RWPE1 (cell line): ENCODE results near the gene MYO1E.

Source experiments
- CTCF ChIA-PET: fragments of 350-600 bp; sonication (Branson Sonifier 250); formaldehyde crosslinking; extraction: SDS; loops from one replicate; lab custom pipeline; 2021; lab: Yijun Ruan, JAX
- POLR2A ChIA-PET: fragments of 400-600 bp; formaldehyde crosslinking; extraction: SDS; loops from one replicate; lab custom pipeline; 2020; ENCODE audit warnings: antibody characterized with exemption; ENCODE audit not compliant: low non-redundant PET; lab: Yijun Ruan, JAX
- DNase-seq: peaks from one replicate; pipeline ENCODE4 v3.0.0; 2012; ENCODE audit warnings: low spot score
- H3K27ac ChIP-seq: fragments of 450-650 bp; 2 replicates; pipeline ENCODE4 v1.5.1; 2017
- CTCF ChIP-seq: fragments of 450-650 bp; conservative IDR thresholded peaks from 2 replicates; pipeline ENCODE4 v1.5.1; 2017; ENCODE audit warnings: low read depth, mild to moderate bottlenecking

The MYO1E gene

DNA sequence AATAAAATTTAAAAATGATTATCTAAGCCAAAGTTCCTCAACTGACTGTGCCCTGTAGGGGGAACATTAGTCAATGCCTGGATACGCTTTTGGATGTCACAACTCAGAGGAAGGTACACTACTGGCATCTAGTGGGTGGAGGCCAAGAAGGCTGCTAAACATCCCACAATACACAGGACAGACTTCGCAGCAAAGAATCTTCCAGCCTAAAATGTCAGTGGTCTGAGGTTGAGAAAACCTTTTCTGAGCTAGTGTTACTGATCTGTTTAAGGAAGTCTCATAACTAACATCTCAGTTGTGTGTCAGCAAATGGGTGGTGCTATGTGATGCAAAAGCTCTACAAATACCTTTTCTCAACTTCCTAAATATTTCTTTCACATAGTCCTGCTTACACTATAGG, 186.9 kb downstream of the MYO1E start:
- no peak for TF ChIP-seq CTCF
- H3K27ac ChIP-seq, result no peak overlapping the region
- ChIA-PET CTCF (interaction anchor here (0.6 to 0.7 kb wide), 2 partner anchors 51 to 447 kb away, joined by 3 to 5 read pairs; no protein-coding TSS in a partner anchor), POLR2A (no interaction called here)
- DNase-seq, result no peak

DNA sequence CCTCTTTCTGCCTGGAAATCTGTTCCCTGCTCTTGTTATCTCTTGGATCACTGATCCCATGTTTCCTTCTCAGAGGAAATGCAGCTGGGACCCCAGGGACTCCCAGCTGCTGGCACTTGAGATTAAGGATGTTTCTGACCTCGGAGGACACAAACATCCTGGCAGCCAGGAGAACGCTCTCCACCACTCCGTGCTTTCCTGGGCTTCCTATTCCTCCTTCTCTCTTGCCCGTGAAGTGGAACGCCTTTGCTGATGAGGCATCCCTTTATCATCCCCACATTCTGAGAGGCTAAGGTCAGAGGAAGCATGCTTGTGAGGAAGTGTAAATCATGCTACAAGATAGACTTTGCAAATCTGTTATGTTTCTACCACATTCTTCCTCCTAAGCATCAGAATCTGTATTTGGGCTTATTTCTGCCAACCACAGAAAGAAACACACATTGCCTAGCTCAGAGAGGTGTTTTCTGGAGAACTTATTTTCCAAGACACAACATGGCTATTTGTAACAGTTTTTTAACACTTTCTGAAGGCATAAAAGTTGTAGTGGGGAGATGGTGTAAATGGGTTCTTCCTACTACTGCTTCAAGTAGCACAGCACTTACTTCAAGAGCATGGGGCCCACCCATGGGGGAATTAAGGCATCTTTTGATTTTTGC, 191.6 kb downstream of the MYO1E start:
- ChIA-PET CTCF (interaction anchor here (0.5 to 0.6 kb wide), 2 partner anchors 10 to 50 kb away, joined by 3 to 6 read pairs; no protein-coding TSS in a partner anchor), POLR2A (no interaction called here)
- no peak overlapping the region for H3K27ac ChIP-seq
- DNase-seq, result no peak
- TF ChIP-seq CTCF, result no peak

DNA sequence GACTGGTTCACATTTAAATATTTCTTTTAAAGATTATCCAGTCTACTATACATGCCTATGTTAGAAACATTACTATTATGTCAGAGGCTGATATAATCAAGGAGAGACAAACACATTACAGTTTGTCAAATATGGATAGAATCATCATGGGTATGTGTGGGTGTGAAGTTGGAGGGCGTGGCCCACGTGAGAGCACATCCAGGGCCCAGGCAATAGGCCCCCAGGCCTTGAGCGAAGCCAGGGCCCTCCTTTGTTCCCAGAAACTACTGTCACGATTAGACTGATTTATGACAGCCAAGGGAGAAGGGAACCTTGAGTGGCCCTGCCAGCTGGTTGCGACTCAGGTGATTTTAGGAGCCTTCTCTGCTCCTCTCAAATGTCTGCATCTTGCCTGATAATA, 193.0 kb downstream of the MYO1E start:
- ChIA-PET CTCF (interaction anchor here (0.7 kb wide), 1 partner anchor 32 kb away, joined by 7 read pairs; no protein-coding TSS in a partner anchor), POLR2A (no interaction called here)
- no peak for TF ChIP-seq CTCF
- H3K27ac ChIP-seq, result no peak overlapping the region
- DNase-seq, result no peak

GRCh38 chr15:59178151-59178695, 194.4 kb downstream of the MYO1E start:
- ChIA-PET CTCF (interaction anchor here (0.6 kb wide), 2 partner anchors 17 to 1244 kb away, joined by 3 to 5 read pairs; no protein-coding TSS in a partner anchor), POLR2A (no interaction called here)
- no peak for DNase-seq
- TF ChIP-seq CTCF, result no peak
- H3K27ac ChIP-seq, result 0 out of 2 replicates have a peak overlapping the region, but pooled peaks have one; percentile 1

DNA sequence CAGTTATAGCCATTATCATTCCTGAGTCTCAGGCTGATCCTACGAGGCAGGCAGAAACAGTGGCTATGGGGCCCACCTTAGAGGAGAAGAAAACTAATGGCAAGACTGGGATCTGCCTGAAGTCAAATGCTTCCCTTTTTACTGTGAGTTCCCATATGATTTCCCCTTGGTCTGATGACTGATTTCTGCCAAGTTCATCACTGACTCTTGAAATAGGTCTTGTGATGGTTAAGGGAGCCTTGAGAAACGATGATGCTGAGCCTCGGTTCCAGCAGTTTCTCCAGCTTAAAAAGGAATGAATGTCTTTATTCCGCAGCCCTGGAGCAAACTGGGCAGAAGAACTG, 195.4 kb downstream of the MYO1E start:
- H3K27ac ChIP-seq, result no peak overlapping the region
- ChIA-PET CTCF (interaction anchor here (0.6 kb wide), 1 partner anchor 16 kb away, joined by 3 read pairs; no protein-coding TSS in a partner anchor), POLR2A (no interaction called here)
- TF ChIP-seq CTCF, result no peak
- DNase-seq, result no peak

DNA sequence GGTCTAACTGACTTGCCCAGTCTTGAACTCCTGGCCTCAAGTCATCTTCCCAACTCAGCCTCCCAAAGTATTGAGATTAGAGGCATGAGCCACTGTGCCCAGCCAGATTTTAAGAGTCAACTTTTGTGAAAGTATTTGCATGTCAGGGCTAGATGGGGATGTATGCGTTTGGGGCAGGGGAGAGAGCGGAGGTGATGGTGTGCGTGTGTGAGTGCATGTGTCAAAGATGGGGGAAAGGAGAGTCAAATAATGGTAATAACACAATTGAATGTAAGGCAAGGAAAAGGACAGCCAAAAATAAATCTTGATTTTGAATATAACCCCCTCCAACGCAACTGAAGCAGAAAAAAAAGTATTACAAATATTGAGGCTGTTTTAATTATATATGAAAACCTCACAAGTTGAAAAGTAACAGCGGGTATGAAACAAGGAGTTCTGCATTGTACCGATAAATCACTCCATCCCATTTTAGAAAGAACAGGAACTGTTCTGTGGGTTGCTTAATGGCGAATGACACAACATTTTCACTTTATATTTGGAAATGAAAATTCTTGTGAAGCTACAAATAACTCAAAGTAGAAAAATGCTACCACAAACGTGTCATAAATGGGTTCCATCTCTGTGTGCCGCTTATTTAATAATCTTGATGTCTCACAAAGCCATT, 195.9 kb downstream of the MYO1E start:
- DNase-seq, result no peak
- ChIA-PET POLR2A (no interaction called here), CTCF (interaction anchor here (0.6 kb wide), 1 partner anchor 218 kb away, joined by 5 read pairs; no protein-coding TSS in a partner anchor)
- TF ChIP-seq CTCF, result no peak
- H3K27ac ChIP-seq, result no peak overlapping the region
